OCI-LY1 (cell line): Measurements from ENCODE around the gene TMOD2.

Experiments
- H2AFZ ChIP-seq: fragments of 200-600 bp; sonication (generic), shearing (Covaris generic); 2 replicates; pipeline ENCODE4 v1.6.0; 2014; ENCODE audit warnings: antibody characterized with exemption, mild to moderate bottlenecking, low read length
- H3F3A ChIP-seq: fragments of 200-600 bp; sonication (generic), shearing (Covaris generic); 2 replicates; pipeline ENCODE4 v1.6.0; 2014; ENCODE audit warnings: mild to moderate bottlenecking, antibody characterized with exemption, low read length, moderate library complexity; ENCODE audit not compliant: insufficient read depth
- H3K27ac ChIP-seq: fragments of 200-600 bp; sonication (generic); 2 replicates; pipeline ENCODE4 v1.5.1; 2014; ENCODE audit warnings: low read length, mixed run types, mild to moderate bottlenecking, low read depth; ENCODE audit not compliant: poor library complexity, severe bottlenecking
- H3K27me3 ChIP-seq: fragments of 200-600 bp; sonication (generic); 2 replicates; pipeline ENCODE4 v1.6.0; 2014; ENCODE audit warnings: antibody characterized with exemption, mild to moderate bottlenecking, low read length, moderate library complexity; ENCODE audit not compliant: insufficient read depth
- H3K36me3 ChIP-seq: fragments of 200-600 bp; sonication (generic); 2 replicates; pipeline ENCODE4 v1.6.1; 2014; ENCODE audit warnings: mild to moderate bottlenecking, antibody characterized with exemption, low read length, moderate library complexity, mixed read lengths; ENCODE audit not compliant: insufficient read depth
- H3K4me1 ChIP-seq: fragments of 200-600 bp; sonication (generic); 2 replicates; pipeline ENCODE4 v1.5.1; 2014; ENCODE audit warnings: mild to moderate bottlenecking, low read length, moderate library complexity; ENCODE audit not compliant: insufficient read depth, severe bottlenecking
- H3K4me2 ChIP-seq: fragments of 200-600 bp; sonication (generic), shearing (Covaris generic); 2 replicates; pipeline ENCODE4 v1.6.1; 2014; ENCODE audit warnings: low read length
- H3K4me3 ChIP-seq: fragments of 200-600 bp; sonication (generic); 2 replicates; pipeline ENCODE4 v1.5.1; 2014; ENCODE audit warnings: low read length, low read depth, mild to moderate bottlenecking, mixed read lengths; ENCODE audit not compliant: poor library complexity, severe bottlenecking
- H3K79me2 ChIP-seq: fragments of 200-600 bp; shearing (Covaris generic); 2 replicates; pipeline ENCODE4 v1.6.1; 2016; ENCODE audit warnings: mixed run types, low read length, mixed read lengths; ENCODE audit not compliant: insufficient read depth
- H3K9ac ChIP-seq: fragments of 200-600 bp; sonication (generic), shearing (Covaris generic); 2 replicates; pipeline ENCODE4 v1.6.1; 2014; ENCODE audit warnings: mild to moderate bottlenecking, low read length, mixed read lengths
- H3K9me2 ChIP-seq: fragments of 200-600 bp; sonication (generic), shearing (Covaris generic); 2 replicates; pipeline ENCODE4 v1.6.1; 2014; ENCODE audit warnings: low read depth, mild to moderate bottlenecking, low read length, mixed read lengths
- H3K9me3 ChIP-seq: fragments of 200-600 bp; shearing (Covaris generic); 2 replicates; pipeline ENCODE4 v1.6.1; 2014; ENCODE audit warnings: low read length, mixed read lengths
- H4K20me1 ChIP-seq: fragments of 200-600 bp; sonication (generic), shearing (Covaris generic); 2 replicates; pipeline ENCODE4 v1.6.0; 2016; ENCODE audit warnings: mild to moderate bottlenecking, low read length; ENCODE audit not compliant: insufficient read depth
- CTCF ChIP-seq: fragments of 200-600 bp; sonication (generic), shearing (Covaris generic); IDR thresholded peaks from 2 replicates; pipeline ENCODE4 v1.5.1; 2017; ENCODE audit warnings: mild to moderate bottlenecking, antibody characterized with exemption, low read length, moderate library complexity, mixed read lengths
- EZH2 ChIP-seq: fragments of 200-600 bp; sonication (generic), shearing (Covaris generic); IDR thresholded peaks from 2 replicates; pipeline ENCODE4 v1.8.0; 2017; ENCODE audit warnings: borderline replicate concordance, mixed run types, mild to moderate bottlenecking, antibody characterized with exemption, low read length, moderate library complexity, mixed read lengths

The TMOD2 gene

GRCh38 chr15:51838270-51838669 is 86.9 kb downstream of the TMOD2 start:
- no peak overlapping the region for H2AFZ ChIP-seq
- TF ChIP-seq CTCF (no peak), EZH2 (no peak)
- peak overlapping the region; percentile 45 for H3K4me3 ChIP-seq
- no peaks in the 10 kb centered on the region for H4K20me1 ChIP-seq
- H3K27ac ChIP-seq = peak overlapping the region; percentile 65
- H3K4me1 ChIP-seq = peaks cover 73% of the 10 kb centered on the region
- no peaks in the 10 kb centered on the region for H3K36me3 ChIP-seq
- peaks cover 69% of the 10 kb centered on the region for H3K79me2 ChIP-seq
- peak overlapping the region; percentile 47; the same call in 1 of the 2 replicates for H3K9ac ChIP-seq
- no peaks in the 10 kb centered on the region for H3K9me2 ChIP-seq
- no peaks in the 10 kb centered on the region for H3K9me3 ChIP-seq
- H3F3A ChIP-seq = no peaks in the 10 kb centered on the region
- peak overlapping the region; percentile 66 for H3K4me2 ChIP-seq
- no peaks in the 10 kb centered on the region for H3K27me3 ChIP-seq

- peaks cover 72% of the 10 kb centered on the region for H3K79me2 ChIP-seq
- H2AFZ ChIP-seq = no peak overlapping the region
- no peaks in the 10 kb centered on the region for H3K9me2 ChIP-seq
- H3F3A ChIP-seq = no peaks in the 10 kb centered on the region
- no peak overlapping the region for H3K4me3 ChIP-seq
- no peaks in the 10 kb centered on the region for H3K36me3 ChIP-seq
- no peak overlapping the region for H3K27ac ChIP-seq
- peaks cover 55% of the 10 kb centered on the region for H3K4me1 ChIP-seq
- H3K9me3 ChIP-seq = no peaks in the 10 kb centered on the region
- no peak overlapping the region for H3K9ac ChIP-seq
- no peaks in the 10 kb centered on the region for H3K27me3 ChIP-seq
- no peak overlapping the region for H3K4me2 ChIP-seq
- TF ChIP-seq CTCF = no peak
- TF ChIP-seq EZH2 = no peak
- no peaks in the 10 kb centered on the region for H4K20me1 ChIP-seq
These were observed 89.3 kb downstream of the TMOD2 start for GRCh38 chr15:51840692-51841091.

- no peak overlapping the region for H2AFZ ChIP-seq
- H3K27ac ChIP-seq = no peak overlapping the region
- H3K27me3 ChIP-seq = no peaks in the 10 kb centered on the region
- no peaks in the 10 kb centered on the region for H3K9me3 ChIP-seq
- peaks cover 69% of the 10 kb centered on the region for H3K79me2 ChIP-seq
- no peaks in the 10 kb centered on the region for H3K36me3 ChIP-seq
- no peaks in the 10 kb centered on the region for H3K9me2 ChIP-seq
- H4K20me1 ChIP-seq = no peaks in the 10 kb centered on the region
- H3K4me1 ChIP-seq = peaks cover 54% of the 10 kb centered on the region
- no peaks in the 10 kb centered on the region for H3F3A ChIP-seq
- no peak overlapping the region for H3K4me3 ChIP-seq
- TF ChIP-seq CTCF (no peak), EZH2 (no peak)
- no peak overlapping the region for H3K9ac ChIP-seq
- no peak overlapping the region for H3K4me2 ChIP-seq
These were observed 90.1 kb downstream of the TMOD2 start for GRCh38 chr15:51841406-51842040.
